Endothelial cell (in vitro differentiated cells): Measurements from ENCODE around the gene RABGEF1. TPM values are rescaled to one million over a fixed set of nuclear protein-coding genes. Genes with fewer than 3 reads are reported as not detected.
"Not testable (repeated sequence)": the region's sequence is repeated elsewhere in the genome, so short reads cannot be mapped to it uniquely, and the experiment has no call there.

Source experiments
- DNase-seq: peaks from one replicate; pipeline ENCODE4 v3.0.0; 2021; ENCODE audit warnings: low spot score
- H3K27ac Mint-ChIP-seq: one replicate; pipeline ENCODE4 v1.8.0; 2021; ENCODE audit warnings: mixed read lengths, inconsistent platforms; ENCODE audit not compliant: unreplicated experiment
- H3K27me3 Mint-ChIP-seq: one replicate; pipeline ENCODE4 v1.8.0; 2021; ENCODE audit warnings: mild to moderate bottlenecking, moderate library complexity, mixed read lengths, inconsistent platforms; ENCODE audit not compliant: unreplicated experiment
- H3K36me3 Mint-ChIP-seq: one replicate; pipeline ENCODE4 v1.8.0; 2021; ENCODE audit warnings: mild to moderate bottlenecking, low read depth, mixed read lengths, inconsistent platforms; ENCODE audit not compliant: unreplicated experiment
- H3K4me1 Mint-ChIP-seq: one replicate; pipeline ENCODE4 v1.8.0; 2021; ENCODE audit warnings: mild to moderate bottlenecking, mixed read lengths, inconsistent platforms; ENCODE audit not compliant: unreplicated experiment
- H3K4me3 Mint-ChIP-seq: one replicate; pipeline ENCODE4 v1.8.0; 2021; ENCODE audit warnings: mild to moderate bottlenecking, mixed read lengths, inconsistent platforms; ENCODE audit not compliant: unreplicated experiment
- H3K9me3 Mint-ChIP-seq: one replicate; pipeline ENCODE4 v1.8.0; 2021; ENCODE audit warnings: mixed read lengths, inconsistent platforms; ENCODE audit not compliant: unreplicated experiment
- total RNA-seq: library from RNA; stranded (reverse); fragmentation: NEBNext Ultra II Directional; extraction: Animal tissue kit (Norgen Biotek cat#: 25700); gene quantifications from one replicate; pipeline ENCODE4 v1.2.1, GENCODE V29; 2021; ENCODE audit not compliant: unreplicated experiment
- TF ChIP-seq, protein P1 (sequence below): fragments of 200-600 bp; sonication (generic); IDR thresholded peaks from one replicate; pipeline ENCODE4 v1.5.0; 2021; ENCODE audit warnings: antibody characterized with exemption; ENCODE audit not compliant: unreplicated experiment

The RABGEF1 gene
- total RNA-seq, 1 donor from 2014 or later, result 19.2 TPM

DNA sequence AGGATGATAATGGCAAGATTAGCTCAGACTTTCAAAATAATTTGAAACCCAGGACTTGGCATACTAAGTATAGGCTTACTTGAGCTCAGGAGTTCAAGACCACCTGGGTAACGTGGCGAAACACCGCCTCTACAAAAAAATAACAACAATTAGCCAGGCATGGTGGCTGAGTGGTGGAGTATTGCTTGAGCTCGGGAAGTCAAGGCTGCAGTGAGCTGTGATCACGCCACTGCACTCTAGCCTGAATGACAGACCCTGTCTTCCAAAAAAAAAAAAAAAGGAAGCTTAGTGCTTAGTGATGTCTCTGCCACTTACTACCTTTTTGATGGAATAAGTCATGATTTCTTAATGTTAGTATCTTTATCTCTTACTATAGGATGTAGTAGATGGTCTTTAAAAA, 25.5 kb downstream of the RABGEF1 start:
- Mint-ChIP-seq H3K9me3 (no peaks in the 10 kb centered on the region), H3K4me3 (no peak overlapping the region), H3K36me3 (peaks cover 12% of the 10 kb centered on the region), H3K27ac (no peak overlapping the region), H3K27me3 (peaks cover 5% of the 10 kb centered on the region), H3K4me1 (peaks cover 4% of the 10 kb centered on the region)
- no peak for DNase-seq
- TF ChIP-seq, protein P1, sequence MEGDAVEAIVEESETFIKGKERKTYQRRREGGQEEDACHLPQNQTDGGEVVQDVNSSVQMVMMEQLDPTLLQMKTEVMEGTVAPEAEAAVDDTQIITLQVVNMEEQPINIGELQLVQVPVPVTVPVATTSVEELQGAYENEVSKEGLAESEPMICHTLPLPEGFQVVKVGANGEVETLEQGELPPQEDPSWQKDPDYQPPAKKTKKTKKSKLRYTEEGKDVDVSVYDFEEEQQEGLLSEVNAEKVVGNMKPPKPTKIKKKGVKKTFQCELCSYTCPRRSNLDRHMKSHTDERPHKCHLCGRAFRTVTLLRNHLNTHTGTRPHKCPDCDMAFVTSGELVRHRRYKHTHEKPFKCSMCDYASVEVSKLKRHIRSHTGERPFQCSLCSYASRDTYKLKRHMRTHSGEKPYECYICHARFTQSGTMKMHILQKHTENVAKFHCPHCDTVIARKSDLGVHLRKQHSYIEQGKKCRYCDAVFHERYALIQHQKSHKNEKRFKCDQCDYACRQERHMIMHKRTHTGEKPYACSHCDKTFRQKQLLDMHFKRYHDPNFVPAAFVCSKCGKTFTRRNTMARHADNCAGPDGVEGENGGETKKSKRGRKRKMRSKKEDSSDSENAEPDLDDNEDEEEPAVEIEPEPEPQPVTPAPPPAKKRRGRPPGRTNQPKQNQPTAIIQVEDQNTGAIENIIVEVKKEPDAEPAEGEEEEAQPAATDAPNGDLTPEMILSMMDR, result no peak

DNA sequence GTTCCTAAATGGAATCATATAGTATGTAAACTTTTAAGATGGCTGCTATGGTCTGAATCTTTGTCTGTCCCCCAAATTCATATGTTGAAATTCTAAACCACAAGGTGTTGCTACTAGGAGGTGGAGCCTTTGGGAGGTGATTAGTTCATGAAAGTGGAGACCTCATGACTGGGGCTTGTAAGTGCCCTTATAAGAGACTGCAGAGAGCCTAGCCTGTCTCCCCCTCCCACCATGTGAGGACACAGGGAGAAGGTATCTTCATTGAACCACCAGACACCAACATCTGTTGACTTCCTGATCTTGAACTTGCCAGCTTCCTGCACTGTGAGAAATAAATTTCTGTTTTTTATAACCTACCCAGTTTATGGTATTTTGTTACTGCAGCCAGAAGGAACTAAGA, 27.0 kb downstream of the RABGEF1 start:
- H3K4me3 Mint-ChIP-seq, DNase-seq, H3K27ac Mint-ChIP-seq: not testable (repeated sequence)

GRCh38 chr7:66768865-66769832, 28.6 kb downstream of the RABGEF1 start:
- TF ChIP-seq, protein P1, result no peak
- no peaks in the 10 kb centered on the region for H3K9me3 Mint-ChIP-seq
- H3K36me3 Mint-ChIP-seq, result peaks cover 11% of the 10 kb centered on the region
- H3K27me3 Mint-ChIP-seq, result peaks cover 3% of the 10 kb centered on the region
- peaks cover 4% of the 10 kb centered on the region for H3K4me1 Mint-ChIP-seq
- no peak overlapping the region for H3K27ac Mint-ChIP-seq
- no peak overlapping the region for H3K4me3 Mint-ChIP-seq
- no peak for DNase-seq

More for the DNA sequence above, 27.0 kb downstream of the RABGEF1 start:
- H3K27me3 Mint-ChIP-seq, H3K4me1 Mint-ChIP-seq, H3K9me3 Mint-ChIP-seq: not testable (repeated sequence)
- peaks cover 16% of the 10 kb centered on the region for H3K36me3 Mint-ChIP-seq

DNA sequence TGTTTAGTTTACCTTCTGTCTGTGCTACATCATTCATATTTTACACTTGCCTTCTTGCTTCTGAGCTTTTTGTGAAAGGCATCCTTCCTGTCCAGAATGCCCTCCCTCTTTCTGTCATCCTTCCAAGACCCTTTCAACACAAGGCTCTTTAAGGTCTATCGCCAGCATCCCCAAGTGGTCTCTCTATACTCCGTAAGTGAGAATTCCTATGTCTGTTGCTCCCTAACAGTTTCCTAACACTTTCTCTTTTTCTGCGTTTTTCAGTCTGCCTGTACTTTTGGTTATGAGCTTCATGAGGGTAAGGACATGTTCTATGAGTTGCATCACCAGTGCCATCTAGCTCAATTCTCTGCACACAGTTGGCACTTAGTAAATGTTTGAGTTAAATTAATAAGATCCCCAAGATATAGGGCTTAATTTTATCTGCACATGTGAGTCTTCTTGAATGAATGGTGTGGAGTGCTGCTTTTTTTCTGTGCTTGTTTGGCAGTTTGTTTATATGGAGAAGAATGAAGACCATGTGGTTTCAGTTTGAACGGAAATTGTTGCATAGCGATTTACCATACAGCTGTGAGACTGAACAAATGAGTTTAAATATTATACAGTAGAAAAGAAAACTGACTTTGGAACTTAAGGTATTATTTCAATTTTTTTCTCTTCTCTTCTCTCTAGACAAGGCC, 29.4 kb downstream of the RABGEF1 start:
- H3K27ac Mint-ChIP-seq, result peak overlapping the region; percentile 19
- TF ChIP-seq, protein P1, result no peak
- H3K36me3 Mint-ChIP-seq, result peaks cover 19% of the 10 kb centered on the region
- H3K4me3 Mint-ChIP-seq, result peak overlapping the region; percentile 5
- H3K4me1 Mint-ChIP-seq, result peaks cover 4% of the 10 kb centered on the region
- H3K9me3 Mint-ChIP-seq, result no peaks in the 10 kb centered on the region
- peaks cover 3% of the 10 kb centered on the region for H3K27me3 Mint-ChIP-seq
- DNase-seq, result no peak

GRCh38 chr7:66771795-66772194, 31.3 kb downstream of the RABGEF1 start:
- H3K36me3 Mint-ChIP-seq, result peaks cover 31% of the 10 kb centered on the region
- H3K27me3 Mint-ChIP-seq, result peaks cover 1% of the 10 kb centered on the region
- peaks cover 4% of the 10 kb centered on the region for H3K4me1 Mint-ChIP-seq
- no peaks in the 10 kb centered on the region for H3K9me3 Mint-ChIP-seq
- H3K27ac Mint-ChIP-seq, result no peak overlapping the region
- no peak for DNase-seq
- H3K4me3 Mint-ChIP-seq, result no peak overlapping the region
- TF ChIP-seq, protein P1, result no peak

GRCh38 chr7:66773744-66774143, 33.2 kb downstream of the RABGEF1 start:
- H3K36me3 Mint-ChIP-seq, result peaks cover 31% of the 10 kb centered on the region
- not testable (repeated sequence) for H3K4me3 Mint-ChIP-seq, H3K27ac Mint-ChIP-seq, DNase-seq, H3K27me3 Mint-ChIP-seq, H3K9me3 Mint-ChIP-seq, H3K4me1 Mint-ChIP-seq

DNA sequence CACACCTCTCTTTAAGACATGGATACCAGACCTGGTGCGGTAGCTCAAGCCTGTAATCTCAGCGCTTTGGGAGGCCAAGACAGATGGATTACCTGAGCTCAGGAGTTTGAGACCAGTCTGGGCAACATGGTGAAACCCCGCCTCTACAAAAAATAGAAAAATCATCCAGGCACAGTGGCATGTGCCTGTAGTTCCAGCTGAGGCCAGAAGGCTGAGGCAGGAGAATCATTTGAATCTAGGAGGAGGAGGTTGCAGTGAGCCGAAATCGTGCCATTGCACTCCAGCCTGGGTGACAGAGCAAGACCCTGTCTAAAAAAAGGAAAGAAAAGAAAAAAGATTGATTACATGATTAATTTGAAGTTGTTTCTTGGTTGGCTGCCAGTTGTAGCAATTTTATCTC, 35.9 kb downstream of the RABGEF1 start:
- peaks cover 34% of the 10 kb centered on the region for H3K36me3 Mint-ChIP-seq
- H3K4me3 Mint-ChIP-seq, H3K4me1 Mint-ChIP-seq, DNase-seq, H3K27me3 Mint-ChIP-seq, H3K27ac Mint-ChIP-seq, H3K9me3 Mint-ChIP-seq: not testable (repeated sequence)
